NCI-H2227 treated with DMSO at 0.1 percent for 48 hours (cell line): ENCODE results near the gene ATP6V1B1.

Experiments
- DNase-seq: peaks from one replicate; lab custom pipeline; 2025; lab: John Stamatoyannopoulos, UW

Gene ATP6V1B1

DNA sequence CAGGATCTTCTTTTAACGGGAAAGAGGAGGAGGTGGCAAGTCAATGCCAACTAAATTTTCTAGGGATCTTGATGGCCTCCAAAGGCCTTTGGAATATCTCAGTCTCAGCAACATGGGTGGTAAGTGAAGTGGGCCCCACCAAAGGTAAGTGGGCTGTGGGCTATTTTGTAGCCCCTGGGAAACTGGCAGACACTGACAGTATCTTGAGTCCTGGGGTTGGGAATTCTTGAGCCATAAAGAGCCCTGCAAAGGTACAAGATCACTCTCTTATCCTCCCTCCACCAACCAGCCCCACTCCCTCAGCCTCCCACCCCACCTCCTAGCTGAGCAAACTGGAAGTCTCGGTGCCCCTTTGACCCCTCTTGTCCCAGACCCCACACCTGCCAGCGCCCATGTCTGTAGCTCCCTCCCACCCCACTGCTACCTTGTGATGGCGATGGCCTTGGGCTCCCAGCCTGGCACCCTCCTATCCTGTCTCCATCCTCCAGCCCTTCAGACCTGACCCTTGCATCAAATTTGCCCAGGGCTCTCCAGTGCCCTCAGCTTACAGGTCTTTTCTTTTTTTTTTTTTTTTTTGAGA, 8.5 kb downstream of the ATP6V1B1 start:
- DNase-seq, result no peak

DNA sequence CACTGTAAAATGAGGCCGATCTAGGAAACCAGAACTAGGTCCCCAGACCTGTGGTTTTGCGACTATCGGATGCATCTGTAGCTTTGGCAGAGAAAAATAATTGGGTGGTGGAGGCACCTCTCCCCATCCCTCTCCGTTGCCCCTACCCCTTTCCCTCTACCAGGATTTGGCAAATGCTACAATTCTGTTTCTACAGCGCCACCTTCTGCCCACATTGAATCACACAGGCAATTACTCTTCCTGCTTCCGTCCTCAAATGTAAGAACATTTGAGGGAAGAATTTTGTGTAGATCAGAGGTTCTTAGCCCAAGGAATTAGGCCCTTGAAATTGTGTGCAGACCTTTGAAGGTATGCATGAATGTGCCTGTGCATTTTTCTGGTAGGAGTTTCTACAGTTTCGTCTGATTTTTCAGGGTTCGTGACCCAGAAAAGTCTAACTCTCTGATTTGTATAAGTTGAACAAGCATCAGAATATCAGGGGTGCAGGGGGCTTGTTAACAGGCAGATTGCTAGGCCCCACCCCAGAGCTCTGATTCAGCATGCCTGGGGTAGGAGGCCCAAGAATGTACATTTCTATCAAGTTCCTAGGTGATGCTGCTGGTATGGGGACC, 11.2 kb downstream of the ATP6V1B1 start:
- peak; percentile 60 for DNase-seq

- no peak for DNase-seq
Measured at GRCh38 chr2:70947556-70948184, 12.0 kb downstream of the ATP6V1B1 start.

DNA sequence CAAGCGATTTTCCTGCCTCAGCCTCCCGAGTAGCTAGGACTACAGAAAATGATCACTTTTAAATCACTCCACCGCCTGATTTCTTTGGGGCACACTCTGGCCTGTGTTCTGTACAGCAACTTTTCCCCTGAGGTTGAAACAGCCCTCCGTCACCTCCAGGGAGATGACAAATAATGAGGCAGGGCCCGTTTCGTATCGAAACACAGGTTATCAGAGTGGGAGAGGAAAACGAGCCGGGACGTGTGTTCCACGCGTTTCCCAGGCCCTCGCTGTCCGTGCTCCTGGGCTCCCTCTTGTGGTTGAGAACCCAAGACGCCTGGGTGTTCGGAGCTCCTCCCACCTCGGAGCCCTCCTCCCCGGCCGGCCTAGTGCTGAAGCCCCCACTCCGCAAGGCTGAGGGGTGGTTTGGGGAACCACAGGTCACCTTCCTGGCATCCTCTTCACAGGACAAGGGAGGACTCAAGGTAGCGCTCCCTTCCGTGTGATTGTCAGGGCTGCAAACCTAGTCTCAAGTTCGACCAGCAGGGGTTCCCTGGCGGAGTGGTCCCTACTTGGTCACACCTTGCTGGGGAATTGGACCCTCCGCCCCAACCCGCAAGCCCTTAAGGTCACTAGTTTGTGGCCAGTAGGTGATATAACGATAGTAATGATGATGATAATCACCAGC, 12.8 kb downstream of the ATP6V1B1 start:
- peak; percentile 63 for DNase-seq

DNA sequence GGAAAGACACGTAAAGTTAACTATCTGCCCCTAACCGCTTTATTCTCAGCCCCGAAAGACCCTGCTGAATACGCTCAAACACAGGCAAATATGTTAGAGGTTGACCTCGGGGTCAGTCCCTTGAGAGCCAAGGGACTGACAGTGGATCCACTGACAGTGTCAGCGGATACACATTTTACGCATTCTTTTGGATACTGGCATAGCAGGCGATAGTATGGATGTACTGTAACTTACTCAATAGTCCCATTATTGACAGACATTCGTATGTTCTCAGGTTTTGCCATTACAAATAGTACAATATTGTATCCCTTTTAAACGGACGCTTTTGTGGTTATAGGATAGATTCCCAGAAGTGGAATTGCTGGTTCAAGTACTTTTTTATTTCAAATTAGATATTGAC, 13.4 kb downstream of the ATP6V1B1 start:
- DNase-seq, result no peak

DNA sequence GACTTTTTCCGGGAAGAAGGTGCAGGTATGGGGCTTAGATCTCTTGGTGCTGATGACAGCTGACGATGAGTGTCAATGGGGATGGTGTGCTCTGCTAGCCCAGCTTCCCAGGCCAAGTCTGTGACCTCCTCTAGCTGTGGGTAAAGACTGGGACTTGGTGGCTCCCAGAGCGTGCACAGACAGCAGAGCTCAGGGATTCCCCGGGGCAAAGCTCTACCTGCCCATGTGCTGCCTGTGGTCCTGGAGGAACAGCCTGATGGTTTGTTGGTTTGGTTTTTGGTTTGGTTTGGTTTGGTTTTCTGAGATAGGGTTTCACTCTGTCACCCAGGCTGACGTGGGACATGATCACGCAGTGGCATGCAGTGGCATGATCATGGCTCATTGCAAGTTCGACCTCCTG, 19.2 kb downstream of the ATP6V1B1 start:
- DNase-seq, result no peak

- no peak for DNase-seq
Measured at GRCh38 chr2:70956141-70956540, 20.4 kb downstream of the ATP6V1B1 start.

GRCh38 chr2:70957798-70958197, 22.1 kb downstream of the ATP6V1B1 start:
- DNase-seq, result no peak

GRCh38 chr2:70958759-70959158, 23.1 kb downstream of the ATP6V1B1 start:
- DNase-seq, result no peak

DNA sequence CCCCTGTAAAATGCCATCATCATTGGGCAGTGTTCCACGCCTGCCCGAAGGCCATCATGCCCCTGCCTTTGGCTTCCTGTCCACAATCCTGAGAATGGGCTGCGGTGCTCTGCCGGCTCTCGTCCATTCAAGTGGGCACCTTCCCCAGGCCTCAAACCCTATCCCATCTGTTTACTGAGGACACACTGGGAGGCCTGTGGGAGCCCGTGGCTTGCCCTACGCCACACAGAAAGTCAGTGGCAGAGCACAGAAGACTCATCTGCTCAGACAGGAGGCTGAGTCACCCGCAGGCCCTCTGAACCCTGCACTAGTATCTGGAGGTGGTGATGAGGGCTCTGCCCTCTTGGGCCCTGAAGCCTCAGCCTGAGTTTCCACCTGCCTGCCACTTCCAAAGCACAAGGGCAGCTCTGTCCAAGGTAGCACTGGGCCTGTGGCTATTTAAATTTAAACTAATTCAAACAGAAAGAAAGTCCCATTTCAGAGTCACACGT, 23.6 kb downstream of the ATP6V1B1 start:
- no peak for DNase-seq

- no peak for DNase-seq
Measured at GRCh38 chr2:70959851-70960832, 24.4 kb downstream of the ATP6V1B1 start.

- no peak for DNase-seq
Measured at GRCh38 chr2:70960833-70961647, 25.3 kb downstream of the ATP6V1B1 start.

GRCh38 chr2:70961648-70961994, 25.9 kb downstream of the ATP6V1B1 start:
- DNase-seq, result no peak

DNA sequence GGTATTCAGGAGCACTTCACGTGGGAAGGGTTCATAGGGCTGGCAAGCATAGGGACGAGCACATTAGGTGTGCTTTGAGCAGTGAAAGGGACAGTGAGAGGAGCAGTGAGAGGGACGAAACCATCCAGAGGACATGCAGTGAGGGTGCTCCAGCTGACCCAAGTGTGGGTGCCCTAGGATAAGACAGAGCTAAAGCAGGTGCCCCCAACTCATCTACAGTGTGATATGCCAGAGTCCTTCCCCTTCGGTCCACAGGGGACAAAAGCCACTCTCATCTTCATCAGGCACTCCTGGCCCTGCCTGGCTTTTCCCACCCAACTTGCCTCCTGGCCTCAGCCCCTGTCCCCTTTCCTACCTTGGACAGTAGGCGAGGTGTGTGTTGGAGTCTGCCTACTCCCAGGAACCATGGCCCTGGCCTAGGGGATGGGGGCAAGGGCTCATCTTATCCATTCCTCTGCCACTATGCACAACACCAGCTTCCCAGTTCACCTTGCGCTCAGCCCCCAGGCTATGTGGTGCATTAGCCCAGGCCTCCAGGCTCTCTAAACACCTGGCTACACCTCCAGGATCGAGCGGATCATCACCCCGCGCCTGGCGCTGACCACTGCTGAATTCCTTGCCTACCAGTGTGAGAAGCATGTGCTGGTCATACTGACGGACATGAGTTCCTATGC, 26.6 kb downstream of the ATP6V1B1 start:
- DNase-seq, result no peak

GRCh38 chr2:70962885-70963878, 27.5 kb downstream of the ATP6V1B1 start:
- DNase-seq, result no peak

DNA sequence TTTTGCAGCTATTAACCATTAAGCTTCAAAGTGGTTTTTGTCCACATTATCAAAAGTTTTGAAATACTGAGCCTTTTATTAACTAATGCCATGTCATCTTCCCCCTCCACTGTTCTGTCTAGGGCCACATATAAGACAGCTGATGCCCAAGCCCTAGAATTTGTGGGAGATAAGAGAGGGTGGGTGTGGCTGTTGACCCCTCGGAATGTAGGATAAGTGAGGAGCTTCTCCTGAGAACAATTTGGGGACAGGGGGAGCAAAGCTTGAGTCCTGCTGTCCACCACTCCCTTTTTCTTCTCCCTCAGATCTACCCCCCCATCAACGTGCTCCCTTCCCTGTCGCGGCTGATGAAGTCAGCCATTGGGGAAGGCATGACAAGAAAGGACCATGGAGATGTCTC, 28.4 kb downstream of the ATP6V1B1 start:
- no peak for DNase-seq

DNA sequence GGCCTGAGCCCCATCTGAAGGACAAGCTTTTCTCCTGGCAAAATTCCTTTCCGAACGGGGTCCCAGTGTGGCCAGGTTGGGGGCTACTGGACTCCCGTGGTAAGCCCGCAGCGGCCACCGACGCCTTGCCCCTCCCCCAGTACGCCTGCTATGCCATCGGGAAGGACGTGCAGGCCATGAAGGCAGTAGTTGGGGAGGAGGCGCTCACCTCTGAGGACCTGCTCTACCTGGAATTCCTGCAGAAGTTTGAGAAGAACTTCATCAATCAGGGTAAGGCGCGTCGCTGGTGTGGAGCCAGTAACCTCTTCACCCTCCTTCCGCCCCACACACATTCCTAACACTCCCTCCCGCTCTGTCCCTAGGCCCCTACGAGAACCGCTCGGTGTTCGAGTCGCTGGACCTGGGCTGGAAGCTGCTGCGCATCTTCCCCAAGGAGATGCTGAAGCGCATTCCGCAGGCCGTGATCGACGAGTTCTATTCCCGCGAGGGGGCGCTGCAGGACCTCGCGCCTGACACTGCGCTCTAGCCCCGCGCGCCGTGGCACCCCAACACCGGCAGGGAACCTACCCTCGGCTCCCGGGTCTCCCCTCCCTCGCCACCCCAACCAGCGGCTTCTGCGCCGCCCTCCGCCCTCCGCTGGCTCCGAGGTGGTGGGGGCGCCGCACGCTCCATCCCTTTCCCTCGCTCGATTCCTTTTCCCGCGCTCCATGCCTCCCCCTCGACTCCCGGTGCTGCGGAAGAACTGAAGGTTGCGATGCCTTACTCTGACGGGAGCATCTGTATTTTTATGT, 29.1 kb downstream of the ATP6V1B1 start:
- no peak for DNase-seq

DNA sequence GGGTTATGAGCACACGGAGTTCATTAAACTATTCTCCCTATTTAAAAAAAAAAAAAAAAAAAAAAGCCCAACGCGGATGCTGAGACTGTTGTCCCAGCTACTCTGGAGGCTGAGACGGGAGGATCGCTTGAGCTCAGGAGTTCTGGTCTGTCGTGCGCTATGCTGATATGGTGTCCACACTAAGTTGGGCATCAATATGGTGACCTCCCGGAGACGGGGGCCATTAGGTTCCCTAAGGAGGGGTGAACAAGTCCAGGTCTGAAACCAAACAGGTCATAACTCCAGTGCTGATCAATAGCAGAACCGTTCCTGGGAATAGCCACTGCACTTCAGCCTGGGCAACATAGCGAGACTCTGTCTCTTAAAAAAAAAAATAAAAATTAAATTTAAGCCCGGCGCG, 29.8 kb downstream of the ATP6V1B1 start:
- no peak for DNase-seq
